HG03066 (cell line): ENCODE results near the gene MED29.

ENCODE experiments used
- ATAC-seq: cut with Tn5 transposase; IDR thresholded peaks from one replicate; pipeline ENCODE4 v1.9.1; 2021; ENCODE audit warnings: low read depth; ENCODE audit not compliant: unreplicated experiment

Gene MED29

DNA sequence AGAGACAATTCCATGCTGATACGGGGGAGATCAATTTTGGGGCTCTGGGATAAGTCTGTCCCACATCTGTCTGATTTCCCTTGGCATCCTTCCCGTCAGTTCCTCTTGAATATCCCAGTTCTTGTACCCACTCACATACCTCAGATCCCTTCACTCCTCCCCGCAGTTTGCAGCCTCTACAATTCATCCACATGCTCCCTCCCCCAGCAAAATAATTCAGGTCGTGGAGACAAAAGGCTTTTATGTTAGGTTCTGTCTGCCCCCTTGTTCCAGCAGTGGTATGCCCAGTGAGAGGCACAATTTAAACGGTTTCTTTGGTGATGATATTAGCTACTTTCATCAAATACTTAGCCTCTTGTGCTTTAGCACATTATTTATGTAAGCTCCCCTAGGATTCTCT is 35.0 kb downstream of the MED29 start:
- no peak for ATAC-seq

DNA sequence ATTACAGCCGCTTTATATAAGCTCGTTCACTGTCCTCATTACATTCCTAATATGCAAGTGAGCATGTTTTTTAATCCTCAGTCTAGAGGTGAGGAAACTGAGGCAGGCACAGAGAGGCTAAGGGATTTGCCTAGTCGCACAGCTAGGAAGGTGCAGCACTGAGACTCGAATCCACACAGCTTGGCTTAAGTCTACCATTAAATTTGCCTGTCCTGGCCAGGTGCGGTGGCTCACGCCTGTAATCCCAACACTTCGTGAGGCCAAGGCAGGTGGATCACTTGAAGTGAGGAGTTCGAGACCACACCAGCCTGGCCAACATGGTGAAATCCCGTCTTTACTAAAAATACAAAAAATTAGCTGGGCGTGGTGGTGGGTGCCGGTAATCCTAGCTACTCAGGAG is 36.5 kb downstream of the MED29 start:
- no peak for ATAC-seq

GRCh38 chr19:39428283-39429112 is 37.3 kb downstream of the MED29 start:
- no peak for ATAC-seq

GRCh38 chr19:39430675-39431593 is 39.8 kb downstream of the MED29 start:
- no peak for ATAC-seq

DNA sequence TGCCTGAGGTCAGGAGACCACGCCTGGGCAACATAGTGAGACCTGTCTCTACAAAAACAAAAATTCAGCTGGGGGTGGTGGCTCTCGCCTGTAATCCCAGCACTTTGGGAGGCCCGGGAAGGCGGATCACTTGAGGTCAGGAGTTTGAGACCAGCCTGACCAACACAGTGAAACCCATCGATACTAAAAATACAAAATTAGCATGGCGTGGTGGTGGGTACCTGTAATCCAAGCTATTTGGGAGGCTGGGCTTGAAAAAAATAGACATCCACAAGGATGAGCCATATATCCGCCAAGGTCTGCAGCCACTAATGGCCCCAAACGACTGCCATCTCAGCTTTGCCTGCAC is 41.5 kb downstream of the MED29 start:
- no peak for ATAC-seq

- ATAC-seq = no peak
These were observed 42.4 kb downstream of the MED29 start for GRCh38 chr19:39433480-39434079.

DNA sequence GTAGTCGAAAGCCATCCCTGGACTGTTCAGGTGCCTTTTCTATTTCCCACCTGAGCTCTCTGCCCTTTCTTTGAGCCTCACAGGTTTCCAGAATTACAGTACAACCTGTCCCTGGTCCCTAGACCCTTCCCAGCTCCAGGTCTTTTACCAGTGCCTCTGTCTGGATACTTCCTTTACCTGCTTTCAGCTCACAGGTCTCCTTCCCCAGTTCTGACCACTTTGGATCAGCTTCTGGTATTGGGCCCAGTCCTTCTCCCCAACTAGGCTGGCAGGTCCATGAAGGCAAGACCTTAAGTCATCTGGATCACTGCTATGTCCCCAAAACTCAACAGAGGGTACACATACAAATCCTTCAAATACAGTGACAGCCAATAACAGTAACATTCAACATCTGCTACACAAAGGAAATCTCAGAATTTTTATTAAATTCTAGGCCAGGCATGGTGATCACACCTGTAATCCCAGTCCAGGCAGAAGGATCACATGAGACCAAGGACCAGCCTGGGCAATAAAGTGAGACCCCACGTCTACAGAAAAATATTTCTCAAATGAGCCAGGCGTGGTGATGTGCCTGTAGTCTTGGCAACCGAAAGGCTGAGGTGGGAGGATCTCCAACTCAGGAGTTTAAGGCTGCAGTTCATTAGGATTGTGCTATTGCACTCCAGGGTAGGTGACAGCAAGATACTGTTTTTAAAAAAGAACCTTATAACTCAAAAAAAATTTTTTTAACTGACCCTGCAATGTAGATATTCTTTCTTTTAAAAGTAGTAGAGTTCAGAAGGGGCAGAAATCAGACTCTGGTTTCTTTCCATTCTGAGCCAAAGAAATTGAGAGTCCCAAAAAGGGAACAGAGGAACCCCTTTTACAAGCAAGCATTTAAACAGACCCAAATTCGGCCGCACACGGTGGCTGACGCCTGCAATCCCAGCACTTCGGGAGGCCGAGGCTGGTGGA is 43.2 kb downstream of the MED29 start:
- no peak for ATAC-seq

DNA sequence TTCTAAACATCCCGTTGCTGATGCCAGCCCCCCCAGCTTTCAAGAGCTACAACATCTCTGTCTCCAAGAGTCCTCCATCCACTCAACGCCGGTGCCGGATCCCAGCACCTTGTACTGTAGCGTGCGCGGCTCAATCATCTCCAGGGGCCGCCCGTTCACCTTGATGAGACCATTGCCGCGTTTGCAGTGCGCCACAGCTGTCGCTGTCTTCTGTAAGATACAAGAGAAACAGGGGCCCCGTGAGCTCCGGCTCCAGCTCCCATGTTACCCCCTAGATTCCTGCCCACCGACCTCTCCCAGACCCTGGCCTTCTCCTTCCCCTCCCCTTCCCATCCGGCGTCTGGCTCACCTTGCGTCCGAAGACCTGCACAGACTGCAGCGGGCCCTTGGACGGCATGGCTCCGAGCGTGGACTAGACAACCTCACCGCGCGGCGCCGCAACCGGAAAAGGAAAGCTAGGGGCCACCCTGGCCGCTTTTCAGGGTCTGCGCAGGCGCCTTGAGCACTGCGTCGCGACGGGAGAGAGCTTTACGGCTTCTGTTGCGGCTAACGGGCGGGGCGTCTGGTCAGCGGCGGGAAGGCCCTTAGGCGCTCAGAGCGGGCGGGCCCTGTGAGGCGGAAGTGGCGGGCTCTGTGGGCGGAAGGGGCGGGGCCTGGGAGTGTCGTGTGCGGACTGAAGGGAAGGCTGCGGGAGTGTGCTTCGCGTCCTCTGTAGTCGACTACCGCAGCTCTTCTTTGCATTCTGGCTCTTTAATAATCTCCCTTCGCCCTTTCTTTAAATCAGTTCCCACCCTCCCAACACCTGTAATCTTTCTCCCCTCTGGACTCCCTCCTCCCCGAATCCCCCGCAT is 44.5 kb downstream of the MED29 start, which contains the start of gene RPS16:
RPS16 (minus strand) TSS at position 451 of the 851 bp plus-strand sequence; CDS start at position 397, 54 bp downstream.
- ATAC-seq = peak; percentile 89

- ATAC-seq = no peak
These were observed 45.2 kb downstream of the MED29 start for GRCh38 chr19:39436350-39436716.

- ATAC-seq = no peak
These were observed 47.2 kb downstream of the MED29 start for GRCh38 chr19:39438270-39438934.

DNA sequence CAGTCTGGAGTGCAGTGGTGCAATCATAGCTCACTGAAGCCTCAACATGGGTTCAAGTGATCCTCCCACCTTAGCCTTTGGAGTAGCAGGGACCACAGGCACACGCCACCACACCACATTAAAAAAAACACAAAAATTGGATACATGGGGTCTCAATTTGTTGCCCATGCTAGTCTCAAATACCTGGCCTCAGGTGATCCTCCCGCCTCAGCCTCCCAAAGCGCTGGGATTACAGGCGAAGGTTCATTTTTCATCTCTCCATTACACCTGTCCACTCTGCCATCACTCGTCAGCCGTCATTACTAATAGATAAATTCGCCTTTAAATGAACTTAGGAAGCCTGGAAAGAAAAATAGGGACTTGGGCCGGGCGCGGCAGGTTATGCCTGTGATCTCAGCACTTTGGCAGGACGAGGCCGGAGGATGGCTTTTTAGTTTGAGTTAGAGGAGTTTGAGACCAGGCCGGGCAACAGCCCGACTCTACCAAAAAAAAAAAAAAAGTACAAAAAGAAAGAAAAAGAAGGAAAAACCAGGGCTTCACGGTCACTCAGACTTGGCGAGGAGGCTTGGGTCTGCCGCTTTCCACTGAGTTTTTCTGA is 53.5 kb downstream of the MED29 start:
- no peak for ATAC-seq

GRCh38 chr19:39445196-39446111 is 54.3 kb downstream of the MED29 start, which contains the start of gene SUPT5H:
Gene SUPT5H (plus strand): TSS chr19:39445582. CDS start chr19:39445891, 309 bp downstream.
- peak; percentile 71 for ATAC-seq

GRCh38 chr19:39446365-39447084 is 55.3 kb downstream of the MED29 start:
- ATAC-seq = no peak

DNA sequence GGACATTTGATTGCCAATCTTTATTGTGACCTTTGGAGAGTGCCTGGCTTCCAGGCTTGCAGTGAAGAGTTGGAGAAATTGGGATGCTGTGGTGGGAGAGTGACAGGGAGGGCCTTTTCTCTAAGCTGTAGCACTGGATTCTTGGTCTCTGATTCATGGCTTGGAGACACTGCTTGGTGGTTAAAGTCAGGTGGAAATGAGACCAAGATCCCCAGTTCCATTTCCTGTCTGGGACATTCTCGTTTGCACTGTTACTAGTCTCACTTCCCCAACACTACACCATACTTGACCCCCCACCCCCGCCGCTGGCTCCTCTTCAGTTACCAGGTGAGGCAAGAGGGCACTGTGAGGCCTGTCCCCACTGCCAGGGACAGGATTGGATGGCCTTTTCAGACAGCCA is 57.1 kb downstream of the MED29 start:
- no peak for ATAC-seq

DNA sequence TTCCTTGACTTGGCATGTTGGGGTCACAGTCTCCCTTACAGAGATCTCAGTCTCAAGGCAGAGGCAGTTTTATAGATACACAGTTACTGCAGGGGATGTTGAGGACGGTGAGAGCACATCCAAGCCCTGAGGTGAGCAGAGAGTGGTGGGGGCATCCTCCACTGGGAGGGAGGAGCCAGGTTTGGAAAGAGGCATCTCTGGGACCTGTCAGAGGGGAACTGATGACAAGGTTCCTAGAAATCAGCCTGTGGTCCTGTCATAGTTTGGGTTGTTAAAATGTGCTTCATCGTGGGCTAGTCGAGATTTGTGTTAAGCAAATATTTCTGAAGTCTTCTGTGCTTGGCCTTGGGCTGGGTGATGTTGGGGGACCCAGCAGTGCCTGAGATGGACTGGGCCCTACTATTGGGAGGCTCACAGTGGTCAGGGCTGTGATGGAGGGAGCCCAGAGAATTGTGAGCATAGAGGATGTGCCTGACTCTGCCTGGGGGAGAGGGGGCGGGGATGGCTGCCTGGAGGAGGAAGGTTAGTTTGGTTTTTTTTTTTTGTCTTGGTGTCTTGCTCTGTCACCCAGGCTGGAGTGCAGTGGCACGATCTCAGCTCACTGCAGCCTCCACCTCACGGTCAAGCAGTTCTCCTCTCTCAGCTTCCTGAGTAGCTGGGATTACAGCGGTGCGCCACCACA is 58.1 kb downstream of the MED29 start:
- no peak for ATAC-seq
